Measurements from ENCODE around the gene FYCO1.

- TF ChIP-seq CTCF (IDR thresholded peaks at IDR 0.05 in 8 of 11, conservative IDR thresholded peaks at IDR 0.05 in 3 of 11) (no peak), POLR2A (IDR thresholded peaks at IDR 0.05) (no peak), POLR2AphosphoS5 (IDR thresholded peaks at IDR 0.05) (peak in 1 of 3 donors; percentile 81)
Observed at GRCh38 chr3:45944830-45945620, 50.6 kb downstream of the FYCO1 start.
